GM21360 (cell line): ENCODE results near the gene PRTN3.

Experiments used
- ATAC-seq: cut with Tn5 transposase; IDR thresholded peaks from one replicate; pipeline ENCODE4 v1.9.1; 2021; ENCODE audit warnings: mild to moderate bottlenecking, moderate library complexity; ENCODE audit not compliant: unreplicated experiment

PRTN3 gene

GRCh38 chr19:896434-896833 is 55.6 kb downstream of the PRTN3 start:
- no peak for ATAC-seq

GRCh38 chr19:896999-897398 is 56.2 kb downstream of the PRTN3 start:
- no peak for ATAC-seq

GRCh38 chr19:897442-898039 is 56.7 kb downstream of the PRTN3 start:
- ATAC-seq, result no peak
